Measurements from ENCODE around the gene DIP2B.

DNA sequence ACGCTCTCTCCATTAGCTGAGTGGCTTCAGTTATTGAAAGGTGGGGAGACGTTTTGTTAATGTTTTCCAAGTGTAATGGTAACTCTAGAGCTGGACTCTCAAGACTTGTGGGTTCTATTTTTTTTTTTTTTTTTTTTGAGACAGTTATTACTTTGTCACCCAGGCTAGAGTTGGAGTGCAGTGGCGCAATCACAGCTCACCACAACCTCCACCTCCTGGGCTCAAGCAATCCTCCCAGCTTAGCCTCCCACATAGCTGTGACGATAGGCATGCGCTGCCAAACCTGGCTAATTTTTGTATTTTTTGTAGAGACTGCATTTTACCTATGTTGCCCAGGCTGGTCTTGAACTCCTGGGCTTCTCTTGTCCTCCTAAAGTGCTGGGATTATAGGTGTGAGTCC is 285.3 kb downstream of the DIP2B start:
- TF ChIP-seq EZH2 (IDR thresholded peaks at IDR 0.05; ENCODE audit: borderline replicate concordance, insufficient read depth, low read length, poor library complexity, severe bottlenecking) (no peak), POLR2AphosphoS5 (IDR thresholded peaks at IDR 0.05) (no peak)
- TF ChIP-seq, protein P1, sequence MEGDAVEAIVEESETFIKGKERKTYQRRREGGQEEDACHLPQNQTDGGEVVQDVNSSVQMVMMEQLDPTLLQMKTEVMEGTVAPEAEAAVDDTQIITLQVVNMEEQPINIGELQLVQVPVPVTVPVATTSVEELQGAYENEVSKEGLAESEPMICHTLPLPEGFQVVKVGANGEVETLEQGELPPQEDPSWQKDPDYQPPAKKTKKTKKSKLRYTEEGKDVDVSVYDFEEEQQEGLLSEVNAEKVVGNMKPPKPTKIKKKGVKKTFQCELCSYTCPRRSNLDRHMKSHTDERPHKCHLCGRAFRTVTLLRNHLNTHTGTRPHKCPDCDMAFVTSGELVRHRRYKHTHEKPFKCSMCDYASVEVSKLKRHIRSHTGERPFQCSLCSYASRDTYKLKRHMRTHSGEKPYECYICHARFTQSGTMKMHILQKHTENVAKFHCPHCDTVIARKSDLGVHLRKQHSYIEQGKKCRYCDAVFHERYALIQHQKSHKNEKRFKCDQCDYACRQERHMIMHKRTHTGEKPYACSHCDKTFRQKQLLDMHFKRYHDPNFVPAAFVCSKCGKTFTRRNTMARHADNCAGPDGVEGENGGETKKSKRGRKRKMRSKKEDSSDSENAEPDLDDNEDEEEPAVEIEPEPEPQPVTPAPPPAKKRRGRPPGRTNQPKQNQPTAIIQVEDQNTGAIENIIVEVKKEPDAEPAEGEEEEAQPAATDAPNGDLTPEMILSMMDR (IDR thresholded peaks at IDR 0.05; ENCODE audit: poor library complexity, severe bottlenecking) = no peak

Data from neural cell (in vitro differentiated cells).